GM21367 (cell line): Measurements from ENCODE around the gene TMEM41A.

ENCODE experiments used
- ATAC-seq: cut with Tn5 transposase; IDR thresholded peaks from one replicate; pipeline ENCODE4 v1.9.1; 2021; ENCODE audit not compliant: unreplicated experiment

The TMEM41A gene

DNA sequence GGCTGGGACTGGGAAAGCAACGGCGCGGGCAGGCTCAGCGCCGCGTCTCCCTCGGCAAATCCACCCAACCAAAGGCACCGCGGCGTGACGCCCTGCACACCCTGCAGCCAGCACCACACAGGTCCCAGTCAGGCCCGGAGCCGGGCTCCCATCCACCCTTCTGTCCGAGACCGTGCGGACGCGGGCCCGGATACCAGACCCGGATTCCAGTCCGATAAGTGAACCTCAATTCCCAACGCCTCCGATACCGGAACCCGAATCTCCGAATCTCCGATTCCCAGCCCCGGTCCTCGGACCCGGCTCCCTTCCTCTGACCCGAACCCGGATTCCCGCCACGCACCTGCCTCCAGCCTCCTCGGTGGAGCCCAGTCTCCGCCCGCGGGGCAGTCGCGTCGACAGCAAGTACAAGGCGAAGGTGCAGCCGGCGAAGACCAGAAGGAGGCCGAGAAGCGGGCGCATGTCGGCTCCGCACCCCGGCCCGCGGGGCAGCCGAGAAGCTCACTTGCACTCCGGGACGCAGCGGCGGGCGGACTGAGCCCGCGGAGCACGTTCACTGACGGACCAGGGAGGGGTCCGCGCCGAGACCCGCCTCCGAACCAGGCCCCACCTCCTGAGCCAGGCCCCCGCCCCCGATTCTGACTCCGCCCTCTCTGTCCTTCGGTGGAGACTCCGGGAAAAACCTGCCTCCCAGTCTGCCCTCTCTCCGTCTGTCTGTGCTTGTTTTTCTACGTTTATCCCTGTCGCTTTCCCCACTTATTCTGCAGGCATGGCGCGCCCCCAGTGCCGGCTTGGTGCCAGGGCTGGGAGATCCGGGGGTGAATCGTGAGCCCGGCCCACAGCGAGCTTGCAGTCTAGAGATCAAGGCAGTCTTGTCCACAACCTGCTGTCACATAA is at the start of gene TMEM41A:
TSS of gene TMEM41A (minus strand) at position 533 of the 894 bp plus-strand sequence. CDS start at position 459, 74 bp downstream.
- ATAC-seq, result peak; percentile 92

DNA sequence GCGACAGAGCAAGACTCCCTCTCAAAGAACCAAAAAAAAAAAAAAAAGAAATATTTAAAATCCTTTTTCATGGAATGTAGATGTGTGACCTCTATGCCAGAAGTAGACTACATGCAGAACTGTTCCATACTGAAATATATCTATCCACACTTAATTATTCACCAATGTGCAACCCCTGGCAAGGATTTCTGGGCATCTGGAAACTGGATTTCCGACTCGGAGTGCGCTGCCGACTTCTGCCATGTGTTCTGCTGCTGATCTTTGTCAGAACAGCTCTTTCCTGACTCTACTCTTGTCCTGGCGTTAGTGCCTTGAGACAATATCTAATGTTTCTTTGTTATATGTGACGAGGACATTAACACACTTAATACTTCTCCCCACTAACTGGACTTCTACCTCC is 41.9 kb upstream of the TMEM41A start:
- no peak for ATAC-seq

DNA sequence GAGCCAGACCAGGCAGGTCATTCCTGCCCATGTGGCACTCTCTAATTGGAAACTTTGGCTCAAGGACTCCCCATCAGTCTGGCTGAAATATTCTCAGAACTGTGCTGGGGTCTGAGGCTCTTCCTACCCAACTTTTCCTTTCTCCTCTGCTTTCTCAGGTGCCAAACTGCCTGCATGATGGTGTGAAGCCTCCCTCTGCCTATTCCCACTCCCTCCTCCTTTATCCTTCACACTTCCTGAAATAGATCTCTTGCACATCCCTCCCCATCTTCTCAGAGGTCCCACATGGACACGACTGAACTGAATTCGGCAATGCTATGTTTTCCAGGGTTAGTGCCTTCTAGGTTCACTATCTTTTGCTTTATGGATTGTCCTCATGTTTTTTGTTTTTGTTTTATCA is 41.1 kb upstream of the TMEM41A start:
- no peak for ATAC-seq

DNA sequence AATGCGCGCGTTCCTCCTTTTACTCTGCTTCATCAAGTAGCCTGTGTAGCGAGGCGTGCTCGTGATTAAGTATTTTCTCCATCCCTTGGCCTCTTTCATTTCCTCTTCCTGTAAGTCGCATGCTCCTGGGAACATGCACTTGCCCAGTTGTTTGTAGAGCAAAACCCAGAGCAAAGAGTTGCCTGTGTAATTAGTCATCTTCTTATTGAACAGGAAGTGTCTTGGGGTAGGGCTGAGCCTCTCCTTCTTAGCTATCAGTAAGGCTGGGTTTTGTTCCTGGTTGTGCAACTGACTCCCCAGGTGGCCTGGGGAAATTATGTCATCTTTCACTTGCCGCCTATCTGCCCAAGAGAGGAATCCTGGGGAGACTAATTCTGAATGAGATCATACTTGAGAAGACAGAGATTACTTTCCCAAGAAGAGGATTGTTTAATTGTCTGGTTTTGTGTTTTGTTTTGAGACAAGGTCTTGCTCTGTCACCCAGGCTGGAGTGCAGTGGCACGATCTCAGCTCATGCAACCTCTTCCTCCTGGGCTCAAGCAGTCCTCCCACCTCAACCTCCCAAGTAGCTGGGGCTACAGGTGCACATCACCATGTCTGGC is 38.6 kb upstream of the TMEM41A start:
- peak; percentile 99 for ATAC-seq

DNA sequence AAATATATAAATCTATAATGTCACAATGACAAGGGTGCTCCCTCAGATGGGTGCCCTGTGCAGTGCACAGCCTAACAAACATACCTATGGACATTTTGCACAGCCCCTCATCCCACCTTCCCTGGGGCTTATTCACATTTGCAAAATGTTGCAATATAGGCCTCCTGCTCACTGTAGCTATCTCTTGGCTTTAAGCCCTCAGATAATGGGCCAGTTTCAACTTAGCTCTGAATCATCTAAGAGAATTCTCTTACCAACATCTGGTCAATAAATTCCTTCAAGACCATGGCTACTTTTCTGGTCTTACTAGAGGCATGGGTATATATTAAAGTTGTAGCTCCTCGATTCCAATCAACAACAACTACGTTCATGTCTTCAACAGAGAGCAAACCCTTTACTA is 35.7 kb upstream of the TMEM41A start:
- no peak for ATAC-seq

DNA sequence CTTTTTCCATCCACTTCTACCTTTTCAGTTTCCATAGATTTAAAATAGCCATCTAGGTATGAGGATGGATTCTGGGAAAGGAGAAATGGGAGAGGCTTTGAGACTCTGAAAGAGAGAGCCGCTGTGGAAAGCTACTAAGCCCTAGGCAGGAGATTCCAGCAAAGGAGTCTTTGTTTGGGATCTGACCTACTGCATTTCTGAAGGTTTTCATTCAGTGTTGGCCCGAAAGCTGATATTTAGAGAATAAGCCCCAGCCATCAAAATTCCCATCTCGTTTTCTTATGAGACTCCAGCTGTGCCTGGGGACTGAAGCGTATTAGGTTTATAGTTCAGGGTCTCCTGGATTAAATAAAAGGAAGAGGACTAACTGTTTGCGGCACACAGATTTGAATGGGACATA is 34.1 kb upstream of the TMEM41A start:
- ATAC-seq, result no peak

DNA sequence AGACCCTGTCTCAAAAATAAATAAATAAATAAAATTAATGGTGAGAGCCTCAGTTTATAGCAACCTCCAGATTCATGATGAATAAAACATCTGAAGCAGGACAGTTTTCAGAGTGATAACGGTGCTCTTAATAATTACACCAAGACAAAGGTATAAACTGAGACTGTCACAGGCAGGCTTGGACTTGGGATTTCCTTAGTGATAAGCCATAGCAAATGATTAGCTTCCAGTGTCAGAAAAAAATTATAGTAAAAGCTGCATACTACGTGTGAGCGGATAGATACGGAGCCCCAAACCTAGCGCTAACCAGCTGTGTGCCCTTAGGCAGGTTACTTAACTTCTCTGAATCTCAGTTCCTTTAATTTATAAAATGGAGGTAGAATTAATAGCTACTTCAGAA is 32.0 kb upstream of the TMEM41A start:
- ATAC-seq, result no peak

DNA sequence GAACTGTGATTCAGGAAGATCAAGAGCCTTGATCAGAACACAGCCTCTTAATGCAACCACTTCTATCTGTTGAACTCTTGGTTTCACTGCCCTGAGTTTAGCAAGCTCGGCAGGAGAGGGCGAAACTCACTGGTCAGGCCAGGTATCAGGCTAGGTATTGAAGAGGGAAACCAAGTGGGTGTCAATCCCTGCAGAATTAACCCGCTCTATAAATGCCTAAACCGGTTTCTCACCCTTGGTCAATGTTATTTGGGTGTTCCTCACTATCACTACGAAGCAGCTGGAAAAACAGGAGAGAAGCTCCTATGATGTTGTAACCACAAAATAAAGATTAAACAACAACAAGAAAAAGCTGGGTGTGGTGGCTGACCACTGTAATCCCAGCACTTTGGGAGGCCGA is 29.7 kb upstream of the TMEM41A start:
- no peak for ATAC-seq

DNA sequence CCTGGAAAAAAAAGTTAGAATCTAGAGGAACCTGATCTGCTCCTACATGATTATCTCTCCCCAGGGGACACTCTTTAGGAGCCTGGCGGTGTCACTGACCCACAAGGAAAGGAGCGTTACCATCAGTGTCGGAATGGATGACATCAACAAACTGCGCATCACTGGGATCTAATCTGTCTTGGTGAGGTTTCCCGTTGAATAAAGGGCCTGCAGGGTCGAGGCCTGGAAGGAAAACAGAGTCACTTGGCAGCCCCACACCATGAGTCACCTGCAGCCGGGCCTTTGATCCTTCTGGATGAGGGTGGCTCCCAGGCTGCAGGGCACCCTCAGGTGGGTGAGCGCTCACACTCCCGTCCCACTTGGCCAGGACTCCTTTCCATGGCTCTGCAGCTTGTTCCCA is 28.5 kb upstream of the TMEM41A start:
- ATAC-seq, result no peak

DNA sequence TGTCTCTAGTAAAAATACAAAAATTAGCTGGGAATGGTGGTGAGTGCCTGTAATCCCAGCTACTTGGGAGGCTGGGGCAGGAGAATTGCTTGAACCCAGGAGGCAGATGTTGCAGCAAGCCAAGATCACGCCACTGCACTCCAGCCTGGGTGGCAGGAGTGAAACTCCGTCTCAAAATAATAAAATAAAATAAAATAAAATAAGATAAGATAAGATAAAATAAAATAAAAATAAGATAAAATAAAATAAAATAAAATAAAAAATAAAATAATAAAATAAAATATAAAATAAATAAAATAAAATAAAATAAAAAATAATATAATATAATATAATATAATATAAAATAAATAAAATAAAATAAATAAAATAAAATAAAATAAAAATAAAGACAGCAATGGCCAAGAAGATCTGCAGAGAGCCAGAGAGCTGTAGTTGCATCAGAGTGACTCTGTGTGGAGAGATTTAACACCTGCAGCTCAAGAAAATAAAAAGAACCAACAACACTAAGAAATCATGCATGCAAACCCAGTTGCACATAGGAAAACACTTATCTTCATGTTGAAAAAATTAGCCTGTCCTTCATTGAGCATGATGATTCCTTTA is 27.6 kb upstream of the TMEM41A start:
- ATAC-seq, result no peak

DNA sequence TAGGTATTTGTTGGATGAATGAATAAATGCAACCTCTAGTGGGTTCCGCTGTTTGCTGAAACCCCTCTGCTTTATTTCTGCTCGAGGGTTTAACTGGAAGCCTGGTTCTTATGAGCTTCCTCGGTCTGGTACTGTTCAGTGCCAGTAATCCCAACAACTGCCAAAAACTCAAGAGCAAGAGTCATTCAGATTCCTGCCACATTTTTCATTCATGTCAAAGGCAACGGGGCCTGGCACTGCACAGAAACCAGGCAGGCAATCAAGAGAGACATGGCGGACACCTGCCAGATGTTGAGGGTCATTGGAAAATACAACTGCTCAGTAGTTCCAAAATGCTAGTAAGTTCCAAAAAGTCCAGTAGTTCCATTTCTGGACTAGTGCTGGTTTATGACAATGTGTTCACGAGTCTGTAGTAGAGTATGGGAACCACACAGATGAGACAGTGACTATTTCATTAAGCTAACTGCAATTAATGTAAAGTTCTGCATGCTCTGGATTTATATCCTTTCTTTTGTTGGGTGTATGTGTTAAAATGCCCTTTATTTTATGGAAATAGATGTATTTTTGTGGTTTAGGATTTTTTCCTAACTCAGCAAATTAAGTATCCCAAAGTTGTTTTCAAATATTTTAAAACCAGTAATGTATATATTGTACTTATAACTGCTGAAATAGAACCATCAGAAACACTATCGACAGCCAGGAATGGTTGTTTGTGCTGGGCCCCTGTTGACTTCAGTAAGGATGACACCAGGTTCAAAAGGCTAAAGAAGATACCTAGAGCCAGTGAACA is 22.7 kb upstream of the TMEM41A start:
- no peak for ATAC-seq

DNA sequence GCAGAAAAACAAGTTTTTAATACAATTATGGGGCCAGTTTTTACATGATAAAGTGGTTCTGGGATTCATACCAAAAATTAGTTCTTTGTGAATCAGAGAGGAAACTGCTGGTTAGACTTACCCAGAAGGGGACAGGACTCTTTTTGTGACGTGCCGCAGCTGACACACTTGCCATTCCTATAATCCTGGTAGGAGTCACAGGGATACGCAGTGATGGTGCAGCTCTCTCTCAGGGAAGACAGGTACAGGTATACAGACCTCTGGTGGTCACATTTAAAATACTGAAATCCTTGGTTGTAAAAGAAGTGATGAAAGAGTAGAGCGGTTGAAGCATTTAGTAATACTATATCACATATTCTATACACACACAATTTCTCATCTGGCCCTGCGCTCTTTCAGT is 20.2 kb upstream of the TMEM41A start:
- no peak for ATAC-seq

DNA sequence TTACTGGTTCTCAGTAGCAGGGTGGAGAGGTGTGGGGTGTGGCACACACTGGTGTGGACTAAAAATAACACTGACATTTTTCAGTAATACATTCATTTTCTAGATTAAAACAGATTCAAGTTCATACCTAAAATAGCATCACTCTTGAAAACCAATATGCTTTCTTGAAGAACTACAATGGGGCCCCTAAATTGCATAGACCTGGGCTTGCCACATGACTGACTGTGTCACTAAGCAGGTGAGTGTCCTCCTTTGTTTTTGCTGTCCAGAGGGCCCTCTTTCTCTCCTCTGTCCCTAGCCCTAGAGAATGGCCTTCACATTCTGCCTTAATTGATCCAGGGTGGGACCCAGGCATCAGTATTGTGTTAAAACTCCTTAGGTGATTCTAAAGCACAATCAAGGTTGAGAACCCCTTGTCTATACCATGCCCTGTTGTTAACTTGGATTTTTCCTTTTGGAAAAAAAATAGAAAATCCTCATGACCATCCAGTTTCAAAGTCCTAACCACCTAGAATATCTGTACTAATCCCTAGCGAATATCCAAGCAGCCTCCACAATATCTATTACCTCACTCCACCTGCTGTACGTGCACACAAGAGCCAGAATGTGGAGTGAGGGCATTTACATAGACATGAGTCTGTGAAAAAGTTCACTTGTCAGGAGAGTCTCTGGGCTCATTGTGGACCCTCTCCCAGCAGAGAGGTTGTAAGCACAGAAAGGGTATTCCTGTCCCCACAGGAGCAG is 18.7 kb upstream of the TMEM41A start:
- no peak for ATAC-seq

DNA sequence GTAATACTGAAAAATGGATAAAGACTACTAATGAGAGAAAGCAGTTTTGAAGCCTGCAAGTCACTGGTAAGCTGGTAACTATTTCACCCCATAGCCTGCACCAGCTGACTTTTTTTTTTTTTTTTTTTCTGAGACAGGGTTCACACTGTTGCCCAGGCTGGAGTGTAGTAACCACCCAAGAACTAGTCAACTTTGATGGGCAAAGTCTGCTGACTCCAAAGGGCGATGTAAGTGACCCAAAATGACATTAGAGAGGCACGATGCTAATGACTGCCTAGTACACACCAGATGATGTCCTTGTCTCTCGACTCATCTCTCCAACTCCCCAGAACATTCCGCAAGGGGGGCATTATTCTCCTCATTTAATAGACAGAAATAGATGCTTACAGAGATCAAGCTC is 12.9 kb upstream of the TMEM41A start:
- ATAC-seq, result no peak

DNA sequence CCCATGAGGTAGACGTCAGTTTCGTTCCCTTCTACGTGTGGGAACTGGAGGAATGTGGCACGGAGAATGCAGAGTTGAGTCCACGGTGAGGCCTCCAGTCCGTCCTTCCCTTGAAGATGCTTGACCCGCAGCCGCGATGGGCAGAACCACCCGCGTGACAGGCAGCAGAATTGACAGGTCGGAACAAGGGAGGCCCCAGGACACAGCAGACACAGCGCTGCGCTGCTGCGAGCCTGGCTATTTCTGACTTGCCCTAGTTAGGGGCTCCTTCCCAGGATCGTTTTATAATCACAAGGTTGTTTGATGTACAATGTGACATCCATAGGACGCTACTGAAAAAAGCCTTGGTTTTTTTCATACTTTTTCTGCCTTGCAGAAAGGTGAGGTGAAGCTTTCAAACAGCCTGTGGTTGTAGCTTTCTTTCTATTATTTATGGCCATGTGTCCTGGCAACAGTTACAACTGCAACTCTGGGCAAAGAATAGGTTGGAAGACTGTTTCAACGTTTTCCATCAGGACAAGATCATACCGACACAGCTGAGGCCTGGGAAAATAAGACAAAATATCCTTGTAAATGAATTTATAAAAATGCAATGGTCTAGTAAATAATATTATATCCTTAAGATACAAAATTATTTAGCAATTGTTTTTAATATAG is 9.6 kb upstream of the TMEM41A start:
- ATAC-seq, result no peak

DNA sequence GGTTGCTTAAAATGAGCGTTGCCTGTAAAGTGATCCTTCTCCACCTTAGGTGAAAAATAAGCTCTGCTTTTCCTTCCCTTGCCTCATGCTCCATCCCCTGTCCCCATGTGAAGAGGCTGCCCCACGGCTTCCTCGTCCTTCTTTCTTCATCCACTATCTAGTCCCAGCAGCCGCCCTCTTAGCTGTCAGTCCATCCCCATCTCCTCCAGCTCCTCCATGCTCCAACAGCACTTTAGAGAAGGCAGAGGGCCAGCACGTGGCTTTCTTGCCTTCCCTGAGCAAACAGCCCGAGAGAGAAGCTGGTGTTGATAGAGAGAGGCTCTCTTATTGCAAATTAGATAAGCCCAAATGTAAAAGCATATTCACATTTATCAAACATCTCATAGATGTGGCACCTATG is 9.0 kb upstream of the TMEM41A start:
- no peak for ATAC-seq

DNA sequence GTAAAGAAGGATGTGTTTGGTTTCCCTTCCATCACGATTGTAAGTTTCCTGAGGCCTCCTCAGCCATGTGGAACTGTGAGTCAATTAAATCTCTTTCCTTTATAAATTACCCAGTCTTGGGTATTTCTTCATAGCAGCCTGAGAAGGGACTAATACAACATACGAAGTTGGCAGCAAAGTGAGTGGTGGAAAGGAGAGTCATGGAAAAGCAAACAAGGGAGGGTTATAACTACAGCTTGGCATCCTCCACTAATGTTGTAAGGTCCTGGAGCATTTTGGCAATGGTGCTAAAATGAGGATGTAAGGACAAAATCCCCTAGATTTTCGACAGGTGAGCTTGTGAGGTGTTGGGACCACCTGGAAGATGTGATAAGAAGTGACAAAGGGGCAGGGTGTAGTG is 5.8 kb upstream of the TMEM41A start:
- no peak for ATAC-seq

DNA sequence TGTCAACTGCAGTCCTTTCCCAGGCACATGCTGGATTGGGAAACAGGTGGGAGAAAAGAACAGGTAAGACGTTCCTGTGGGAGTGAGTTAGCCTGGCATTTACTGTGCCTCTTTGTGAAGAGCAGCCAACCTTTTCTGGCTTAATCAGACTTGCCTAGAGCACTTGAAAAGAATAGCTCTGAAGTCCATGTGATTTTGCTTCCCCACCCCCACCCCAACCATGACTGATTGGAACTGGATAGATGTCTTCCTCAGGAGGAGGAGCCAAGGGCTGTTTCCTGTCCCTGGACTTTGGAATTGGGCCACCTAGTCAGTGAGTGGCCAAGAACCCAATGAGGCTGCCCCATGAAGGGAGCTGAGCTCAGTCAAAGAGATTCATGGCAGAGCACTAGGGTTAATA is 4.7 kb upstream of the TMEM41A start:
- no peak for ATAC-seq

DNA sequence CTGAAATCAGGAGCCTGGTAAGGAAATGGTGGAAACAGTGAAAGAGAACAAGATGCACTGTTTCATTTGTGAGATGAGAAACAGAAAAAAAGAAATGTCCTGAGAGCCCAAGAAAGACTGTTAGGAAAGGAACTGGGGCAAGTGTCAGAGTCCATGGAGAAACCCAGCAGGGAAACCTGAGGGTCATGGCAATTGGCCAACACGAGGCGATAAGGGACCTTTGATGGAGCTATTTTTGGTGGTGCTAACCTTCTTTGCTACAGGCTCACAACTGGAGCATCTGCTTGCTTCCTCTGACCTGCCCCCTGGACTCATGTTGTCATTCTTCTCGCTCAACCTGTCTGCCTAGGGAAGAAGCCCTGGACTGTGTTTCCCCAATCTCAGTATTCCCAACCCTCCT is 4.2 kb upstream of the TMEM41A start:
- no peak for ATAC-seq

DNA sequence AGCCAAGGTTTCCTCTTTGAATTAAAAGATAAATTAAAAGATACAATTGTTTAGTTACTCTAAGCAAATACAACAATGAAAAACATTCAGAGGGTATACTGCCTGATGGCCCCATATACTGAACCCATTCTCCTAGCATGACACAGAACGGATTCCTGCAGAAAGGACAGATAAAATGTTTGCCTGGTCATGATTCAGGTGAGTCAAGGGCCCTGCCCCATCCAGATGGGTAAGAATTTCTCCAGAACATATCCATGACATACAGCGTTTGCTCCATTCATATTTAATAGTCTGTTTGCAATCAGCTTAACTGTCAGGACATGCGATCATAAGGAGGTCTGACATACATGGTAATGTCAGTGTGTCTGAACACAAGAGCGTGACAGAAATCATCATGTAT is 8.6 kb downstream of the TMEM41A start:
- no peak for ATAC-seq
